Subcutaneous preadipocyte (primary cell): ENCODE results near the gene NMRK1. TPM values are rescaled to one million over a fixed set of nuclear protein-coding genes. Genes with fewer than 3 reads are reported as not detected.

Experiments
- small RNA-seq: library from RNA; depleted of rRNA; stranded (forward); fragments of <200 nt; gene quantifications from one replicate; pipeline ENCODE3, GENCODE V24; 2012
- total RNA-seq: library from RNA; depleted of rRNA; stranded (reverse); fragments of >200 nt; gene quantifications from 2 replicates; pipeline ENCODE4 v1.2.3, GENCODE V29; 2012

NMRK1 gene
- 9.6 and 14.3 TPM in 2 replicates for total RNA-seq

GRCh38 chr9:75087824-75088645, at the start of gene NMRK1, which contains the start of gene OSTF1:
NMRK1 (minus strand) TSS chr9:75088155; CDS start chr9:75083115, 5,040 bp downstream.
OSTF1 (plus strand) TSS chr9:75088514; CDS start chr9:75088693, 179 bp downstream.

Small RNAs within 50 kb of the gene (small RNA-seq; reads per million reads assigned to genes)
- gene RF02271: not detected

Other genes with a start within 250 kb of the NMRK1 start
- under 0.01 and 0.20 TPM in 2 replicates for gene TRPM6, start 200.2 kb downstream of the NMRK1 start, total RNA-seq
- gene C9orf40, start 135.2 kb downstream of the NMRK1 start, total RNA-seq: 7.7 and 9.0 TPM in 2 replicates
- 37.1 and 46.9 TPM in 2 replicates for gene CARNMT1, start 59.9 kb downstream of the NMRK1 start, total RNA-seq
- 27.6 and 29.0 TPM in 2 replicates for gene OSTF1, start 359 bp upstream of the NMRK1 start, total RNA-seq